ENCODE results near the gene PRDM2. TPM values are rescaled to one million over a fixed set of nuclear protein-coding genes. Genes with fewer than 3 reads are reported as not detected.

Gene PRDM2
- total RNA-seq, 4 donors from 2014 or later: 34.7 to 70.1 (median 53.0) TPM

DNA sequence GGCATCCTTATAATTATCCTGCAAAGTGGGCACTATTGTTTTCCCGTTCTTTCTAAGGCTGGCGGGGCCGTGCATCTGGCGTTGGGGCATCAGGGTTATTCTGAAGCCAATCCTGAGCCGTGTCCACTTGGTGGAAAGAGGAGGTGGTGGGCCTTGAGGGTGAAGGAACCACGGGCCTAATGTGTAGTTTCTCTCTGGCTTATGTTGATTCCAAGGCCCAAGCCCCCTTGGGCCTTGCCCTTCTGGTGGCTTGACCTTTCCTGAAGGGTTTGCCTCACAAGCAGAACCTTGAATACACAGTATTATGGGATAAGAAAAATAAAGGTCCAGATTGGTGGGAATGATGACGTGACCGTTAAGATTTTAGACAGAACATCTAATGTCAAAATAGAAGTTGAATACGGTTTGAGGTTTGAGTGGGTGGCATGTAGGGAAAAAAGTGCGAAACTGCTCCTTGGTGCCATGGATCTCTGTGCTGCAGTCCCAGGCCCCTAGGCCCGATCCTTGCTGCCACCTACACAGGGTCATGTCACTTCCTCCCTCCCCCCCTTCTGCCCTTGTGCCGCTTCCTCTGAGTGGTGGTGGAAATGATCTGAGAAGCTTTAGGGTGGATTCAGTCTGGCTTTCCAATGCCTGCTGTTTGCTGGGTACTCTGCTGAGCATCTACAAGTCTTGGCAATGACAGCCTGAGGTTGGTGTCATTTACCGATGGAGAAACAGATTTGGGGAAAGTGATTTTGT lies 90.5 kb downstream of the PRDM2 start:
- Histone ChIP-seq H3K27me3 (no peaks in the 10 kb centered on the region), H3K4me1 (no peaks in the 10 kb centered on the region), H3K36me3 (peaks cover 0 to 41% (median 0%) of the 10 kb centered on the region in 3 donors), H3K4me3 (no peak overlapping the region), H3K9me3 (no peaks in the 10 kb centered on the region), H3K27ac (no peak overlapping the region)
- TF ChIP-seq POLR2A (IDR thresholded peaks at IDR 0.05) (no peak), CTCF (IDR thresholded peaks at IDR 0.05) (no peak)
- DNase-seq: no peak

DNA sequence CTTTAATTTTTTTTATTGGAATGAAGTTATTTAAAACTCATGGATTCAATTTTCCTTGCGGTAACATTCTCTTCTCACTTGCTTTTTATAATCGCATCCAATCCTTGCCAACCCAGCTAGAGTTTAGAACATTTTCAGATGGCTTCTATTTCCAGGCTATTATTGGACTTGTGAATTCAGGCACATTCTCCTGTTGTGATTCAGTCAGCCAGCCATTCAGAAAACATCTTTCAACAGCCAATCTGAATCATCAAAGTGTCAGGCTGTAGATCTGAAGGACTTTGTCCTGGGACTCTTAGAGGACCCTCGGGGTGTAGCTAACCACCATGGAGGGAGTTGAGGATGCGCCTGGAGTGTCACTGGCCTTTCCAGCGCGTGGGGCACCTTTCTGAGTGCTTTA lies 92.4 kb downstream of the PRDM2 start:
- Histone ChIP-seq H3K27me3 (no peaks in the 10 kb centered on the region), H3K4me1 (no peaks in the 10 kb centered on the region), H3K4me3 (no peak overlapping the region), H3K27ac (no peak overlapping the region), H3K36me3 (peaks cover 0 to 32% (median 0%) of the 10 kb centered on the region in 3 donors), H3K9me3 (no peaks in the 10 kb centered on the region)
- DNase-seq: no peak
- TF ChIP-seq POLR2A (IDR thresholded peaks at IDR 0.05) (no peak), CTCF (IDR thresholded peaks at IDR 0.05) (no peak)

DNA sequence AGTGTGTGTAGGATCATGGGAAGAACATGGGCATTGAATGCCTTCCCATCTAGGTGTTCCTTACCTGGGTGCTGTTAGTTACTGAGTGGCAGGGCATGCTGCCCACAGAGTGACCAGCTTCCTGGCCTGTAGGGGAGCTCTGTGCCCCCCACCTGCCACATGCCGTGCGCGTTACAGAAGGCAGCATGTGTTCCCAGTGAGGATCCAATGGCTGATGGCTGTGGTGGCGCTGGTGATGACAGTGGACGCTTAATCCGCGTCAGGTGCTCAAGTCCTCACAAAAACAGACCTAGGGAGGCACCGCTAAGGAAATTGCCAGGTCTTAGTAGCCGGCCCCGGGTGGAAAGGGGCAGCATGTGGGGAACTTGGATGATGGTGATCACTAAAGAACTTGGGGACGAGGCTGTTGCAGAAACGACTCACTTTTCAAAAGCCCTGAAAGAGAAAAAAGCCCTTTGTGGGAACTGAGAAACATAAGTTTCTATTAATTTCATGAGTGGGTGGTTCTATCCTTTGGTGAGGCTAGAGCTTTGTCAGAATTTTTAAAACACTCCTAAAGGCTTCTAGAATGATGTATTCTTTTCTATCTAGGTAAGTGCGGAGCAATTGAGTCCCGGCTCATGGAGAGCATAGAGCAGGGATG lies 93.2 kb downstream of the PRDM2 start:
- Histone ChIP-seq H3K4me3 (no peak overlapping the region), H3K9me3 (no peaks in the 10 kb centered on the region), H3K27me3 (no peaks in the 10 kb centered on the region), H3K4me1 (no peaks in the 10 kb centered on the region), H3K27ac (no peak overlapping the region), H3K36me3 (peaks cover 0 to 32% (median 0%) of the 10 kb centered on the region in 3 donors)
- TF ChIP-seq CTCF (IDR thresholded peaks at IDR 0.05) (no peak), POLR2A (IDR thresholded peaks at IDR 0.05) (no peak)
- no peak for DNase-seq

- no peaks in the 10 kb centered on the region for H3K27me3 ChIP-seq
- H3K4me3 ChIP-seq: no peak overlapping the region
- no peak for DNase-seq
- H3K36me3 ChIP-seq: peaks cover 0 to 20% (median 0%) of the 10 kb centered on the region in 3 donors
- no peak overlapping the region for H3K27ac ChIP-seq
- no peaks in the 10 kb centered on the region for H3K9me3 ChIP-seq
- TF ChIP-seq POLR2A (IDR thresholded peaks at IDR 0.05): no peak
- TF ChIP-seq CTCF (IDR thresholded peaks at IDR 0.05): no peak
- H3K4me1 ChIP-seq: no peaks in the 10 kb centered on the region
Observed at GRCh38 chr1:13794231-13795187, 94.5 kb downstream of the PRDM2 start.

GRCh38 chr1:13797397-13797796 lies 97.4 kb downstream of the PRDM2 start:
- TF ChIP-seq CTCF (IDR thresholded peaks at IDR 0.05): no peak
- no peak for TF ChIP-seq POLR2A (IDR thresholded peaks at IDR 0.05)
- peaks cover 0 to 9% (median 0%) of the 10 kb centered on the region in 3 donors for H3K36me3 ChIP-seq
- no peaks in the 10 kb centered on the region for H3K27me3 ChIP-seq
- H3K4me1 ChIP-seq: peaks cover 0 to 17% (median 4%) of the 10 kb centered on the region in 4 donors
- no peak for DNase-seq
- no peaks in the 10 kb centered on the region for H3K9me3 ChIP-seq
- no peak overlapping the region for H3K4me3 ChIP-seq
- no peak overlapping the region for H3K27ac ChIP-seq

All from Peyer's patch (tissue), 4 donors.